Urothelium cell line (cell line): ENCODE data around the gene RNF208.
A peak's percentile ranks its signal among the peaks of the same experiment; 100 is the strongest.
"Not testable (repeated sequence)": the region's sequence is repeated elsewhere in the genome, so short reads cannot be mapped to it uniquely, and the experiment has no call there.

Experiments used
- DNase-seq: peaks from one replicate; pipeline ENCODE4 v3.0.0; 2011; ENCODE audit warnings: low spot score, mixed read lengths
- FAIRE-seq: peaks from 2 replicates; lab custom pipeline; 2011; peaks lifted over from hg19 to GRCh38; lab: Jason Lieb, UNC

Gene RNF208

GRCh38 chr9:137253717-137254623 lies 31.9 kb upstream of the RNF208 start:
- no peak for FAIRE-seq
- no peak for DNase-seq

- FAIRE-seq (no peak), DNase-seq (no peak)
Observed at GRCh38 chr9:137252555-137253506, 30.8 kb upstream of the RNF208 start.

- DNase-seq, result no peak
- FAIRE-seq, result no peak
Observed at GRCh38 chr9:137251490-137252268, 29.6 kb upstream of the RNF208 start.

- DNase-seq (no peak), FAIRE-seq (no peak)
Observed at GRCh38 chr9:137251194-137251461, 29.1 kb upstream of the RNF208 start, which contains the start of gene STPG3. Gene STPG3, plus strand, starts transcription at chr9:137251286. Its CDS starts 1 bp downstream, at chr9:137251287.

GRCh38 chr9:137250329-137251193 lies 28.5 kb upstream of the RNF208 start:
- no peak for FAIRE-seq
- no peak for DNase-seq

GRCh38 chr9:137247916-137248175 lies 25.8 kb upstream of the RNF208 start:
- DNase-seq (no peak), FAIRE-seq (no peak)

GRCh38 chr9:137247135-137247915 lies 25.3 kb upstream of the RNF208 start:
- FAIRE-seq, result no peak

GRCh38 chr9:137245450-137246421 lies 23.7 kb upstream of the RNF208 start:
- no peak for FAIRE-seq
- DNase-seq, result no peak

More at GRCh38 chr9:137247135-137247915, 25.3 kb upstream of the RNF208 start:
- DNase-seq, result no peak

GRCh38 chr9:137244486-137245449 lies 22.7 kb upstream of the RNF208 start:
- FAIRE-seq (no peak), DNase-seq (no peak)

GRCh38 chr9:137243626-137244485 lies 21.8 kb upstream of the RNF208 start:
- DNase-seq (no peak), FAIRE-seq (peak; percentile 42)

GRCh38 chr9:137243266-137243625 lies 21.2 kb upstream of the RNF208 start:
- not testable (repeated sequence) for FAIRE-seq, DNase-seq

GRCh38 chr9:137242269-137243203 lies 20.5 kb upstream of the RNF208 start:
- DNase-seq, result no peak
- FAIRE-seq, result no peak

GRCh38 chr9:137241490-137242268 lies 19.6 kb upstream of the RNF208 start:
- FAIRE-seq (no peak), DNase-seq (peak; percentile 76)

GRCh38 chr9:137240841-137241489 lies 18.9 kb upstream of the RNF208 start, which contains the start of gene TUBB4B:
Gene TUBB4B, plus strand, starts transcription at chr9:137241287. Its CDS starts 74 bp downstream, at chr9:137241361.
- DNase-seq (peak; percentile 98), FAIRE-seq (peak; percentile 93)
